CD14-positive monocyte (primary cell): Measurements from ENCODE around the gene PRR33. TPM values are rescaled to one million over a fixed set of nuclear protein-coding genes. Genes with fewer than 3 reads are reported as not detected.

ENCODE experiments used
- DNase-seq, 3 donors: peaks; one replicate each; pipeline ENCODE4 v3.0.0-alpha.2; 2011 to 2022
- H2AFZ ChIP-seq: 2 replicates; pipeline ENCODE4 v1.6.0; 2012; ENCODE audit warnings: mild to moderate bottlenecking, low read depth, low read length, inconsistent platforms; ENCODE audit not compliant: insufficient read depth, poor library complexity, severe bottlenecking
- H3K27ac ChIP-seq, 2 donors: 1 replicate in 1 of 2; 2 replicates in 1 of 2; pipeline ENCODE4 v1.5.1; 2012 to 2013; ENCODE audit warnings: low read length in 2 of 2, control low read depth in 1 of 2, inconsistent platforms in 1 of 2, low read depth in 1 of 2, mild to moderate bottlenecking in 1 of 2
- H3K27me3 ChIP-seq, 2 donors: one replicate each; pipeline versions ENCODE4 v1.6.0 to v1.6.1; 2011 to 2013; ENCODE audit warnings: low read length in 2 of 2; ENCODE audit not compliant: control insufficient read depth in 2 of 2, insufficient read depth in 2 of 2
- H3K36me3 ChIP-seq, 2 donors: replicated peaks in 1 of 2; 1 replicate in 1 of 2; 2 replicates in 1 of 2; pipeline versions ENCODE4 v1.5.1 to v1.6.1; 2012 to 2013; ENCODE audit warnings: low read length in 2 of 2, control low read depth in 1 of 2, inconsistent platforms in 1 of 2, mild to moderate bottlenecking in 1 of 2; ENCODE audit not compliant: insufficient read depth in 2 of 2, control insufficient read depth in 1 of 2
- H3K4me1 ChIP-seq, 2 donors: 1 replicate in 1 of 2; 2 replicates in 1 of 2; pipeline versions ENCODE4 v1.5.1 to v1.6.1; 2012 to 2013; ENCODE audit warnings: low read length in 2 of 2, control low read depth in 1 of 2, inconsistent platforms in 1 of 2, mild to moderate bottlenecking in 1 of 2, moderate library complexity in 1 of 2; ENCODE audit not compliant: insufficient read depth in 2 of 2, control insufficient read depth in 1 of 2
- H3K4me2 ChIP-seq: replicated peaks from 2 replicates; pipeline ENCODE3; 2012; ENCODE audit warnings: low read length, moderate library complexity, mild to moderate bottlenecking; ENCODE audit not compliant: poor library complexity, severe bottlenecking; ENCODE audit errors: extremely low read depth
- H3K4me3 ChIP-seq, 3 experiments: fragments of 200-600 bp in 1 of 3; sonication (generic) in 1 of 3; replicated peaks in 1 of 3; 1 replicate in 2 of 3; 2 replicates in 1 of 3; pipeline ENCODE4 v1.5.1; 2011 to 2013; ENCODE audit warnings: low read length in 3 of 3, mild to moderate bottlenecking in 3 of 3, control low read depth in 2 of 3, low read depth in 2 of 3, inconsistent platforms in 1 of 3, moderate library complexity in 1 of 3
- H3K79me2 ChIP-seq: 2 replicates; pipeline ENCODE4 v1.6.0; 2012; ENCODE audit warnings: mild to moderate bottlenecking, control low read depth, inconsistent platforms, low read length, moderate library complexity; ENCODE audit not compliant: insufficient read depth
- H3K9ac ChIP-seq: 2 replicates; pipeline ENCODE4 v1.6.0; 2017; ENCODE audit warnings: low read length, mild to moderate bottlenecking; ENCODE audit not compliant: insufficient read depth, poor library complexity, severe bottlenecking
- H3K9me3 ChIP-seq, 2 donors: replicated peaks in 1 of 2; 1 replicate in 1 of 2; 2 replicates in 1 of 2; pipeline versions ENCODE4 v1.5.1 to v1.6.1; 2012 to 2013; ENCODE audit warnings: low read length in 2 of 2, control low read depth in 1 of 2; ENCODE audit not compliant: control insufficient read depth in 1 of 2, insufficient read depth in 1 of 2
- H4K20me1 ChIP-seq: 2 replicates; pipeline ENCODE4 v1.6.0; 2012; ENCODE audit warnings: mild to moderate bottlenecking, low read length, control low read depth, moderate library complexity; ENCODE audit not compliant: insufficient read depth
- H3K27ac Mint-ChIP-seq, 7 donors: one replicate each; pipeline ENCODE4 v1.8.0; 2020; ENCODE audit warnings: mild to moderate bottlenecking in 7 of 7, mixed read lengths in 7 of 7, moderate library complexity in 6 of 7, inconsistent platforms in 2 of 7
- H3K27me3 Mint-ChIP-seq, 3 donors: one replicate each; pipeline ENCODE4 v1.8.0; 2021 to 2022; ENCODE audit warnings: low read depth in 3 of 3, mild to moderate bottlenecking in 3 of 3, mixed read lengths in 3 of 3, moderate library complexity in 3 of 3, inconsistent platforms in 1 of 3
- H3K36me3 Mint-ChIP-seq, 2 donors: one replicate each; pipeline ENCODE4 v1.8.0; 2020; ENCODE audit warnings: mixed read lengths in 2 of 2, inconsistent platforms in 1 of 2, mild to moderate bottlenecking in 1 of 2
- H3K4me1 Mint-ChIP-seq: one replicate; pipeline ENCODE4 v1.8.0; 2020; ENCODE audit warnings: mild to moderate bottlenecking, mixed read lengths
- H3K4me3 Mint-ChIP-seq, 2 donors: one replicate each; pipeline ENCODE4 v1.8.0; 2020; ENCODE audit warnings: mild to moderate bottlenecking in 2 of 2, mixed read lengths in 2 of 2, moderate library complexity in 1 of 2
- H3K9me3 Mint-ChIP-seq, 7 donors: one replicate each; pipeline ENCODE4 v1.8.0; 2020 to 2022; ENCODE audit warnings: mixed read lengths in 7 of 7, mild to moderate bottlenecking in 6 of 7, moderate library complexity in 6 of 7, inconsistent platforms in 2 of 7
- CTCF ChIP-seq: fragments of 200-600 bp; IDR thresholded peaks from one replicate; pipeline ENCODE4 v1.8.0; 2022; ENCODE audit warnings: antibody characterized with exemption, mild to moderate bottlenecking
- WGBS: methylation state at CpG from one replicate; pipeline ENCODE4 v1.1.5; 2013; ENCODE audit warnings: missing lambda C conversion rate; ENCODE audit not compliant: insufficient coverage; 5-methylcytosine and 5-hydroxymethylcytosine counted together
- intact Hi-C, 2 donors: fragments of 100-400 bp; cut with micrococcal nuclease; formaldehyde crosslinking; loops; one replicate each; pipeline versions ENCODE4 v1.15.0 to v1.15.1; 2023
- polyA plus RNA-seq, 3 donors: library from polyadenylated mRNA; depleted of rRNA in 1 of 3; unstranded in 2 of 3; stranded (reverse) in 1 of 3; fragments of 300-500 nt in 2 of 3; fragments of >200 nt in 1 of 3; fragmentation: Illumina TruSeq in 2 of 3; gene quantifications; 1 replicate in 2 of 3; 2 replicates in 1 of 3; pipeline ENCODE4 v1.2.3, GENCODE V29; 2012 to 2021

PRR33 gene
- polyA plus RNA-seq, 3 donors: not detected

- WGBS: 83% methylated on average over 13 of the region's 37 CpGs
- peak overlapping the region in 1 of 2 donors; percentile 94 for H3K27ac ChIP-seq
- peak overlapping the region in 2 of 3 experiments; percentile 46 to 73 for H3K4me3 ChIP-seq
- H3K4me3 Mint-ChIP-seq: peak overlapping the region; percentile 57 to 74
- H3K27ac Mint-ChIP-seq: peak overlapping the region in 5 of 7 donors; percentile 13 to 99 (median 63)
- peaks cover 85 to 86% of the 10 kb centered on the region in 2 donors for H3K4me1 ChIP-seq
- intact Hi-C loops: loop anchor here in 1 of 2 donors (5.0 kb wide), 1 partner anchor 76 kb away; the partner anchor contains the start of gene TNNT3
- H3K36me3 ChIP-seq: no peaks in the 10 kb centered on the region
- DNase-seq: no peak
- H3K79me2 ChIP-seq: peaks cover 4% of the 10 kb centered on the region
- peak overlapping the region; percentile 78 for H3K9ac ChIP-seq
- H3K27me3 ChIP-seq: no peaks in the 10 kb centered on the region
- H2AFZ ChIP-seq: no peak overlapping the region
- no peaks in the 10 kb centered on the region for H3K9me3 Mint-ChIP-seq
- peak overlapping the region; percentile 80 for H3K4me2 ChIP-seq
- peaks cover 59% of the 10 kb centered on the region for H3K4me1 Mint-ChIP-seq
- no peaks in the 10 kb centered on the region for H3K9me3 ChIP-seq
- no peak for TF ChIP-seq CTCF
- peaks cover 0 to 4% (median 1%) of the 10 kb centered on the region in 3 donors for H3K27me3 Mint-ChIP-seq
- H3K36me3 Mint-ChIP-seq: peaks cover 10 to 12% of the 10 kb centered on the region in 2 donors
- H4K20me1 ChIP-seq: no peaks in the 10 kb centered on the region
Measured at GRCh38 chr11:1840780-1841480, 50.8 kb downstream of the PRR33 start.

GRCh38 chr11:1839924-1840779 lies 51.5 kb downstream of the PRR33 start:
- DNase-seq: peak; percentile 94
- Histone ChIP-seq H3K4me1 (peaks cover 77 to 78% of the 10 kb centered on the region in 2 donors), H3K36me3 (no peaks in the 10 kb centered on the region), H3K27me3 (peaks cover 0 to 2% of the 10 kb centered on the region in 2 donors), H2AFZ (no peak overlapping the region), H3K9me3 (no peaks in the 10 kb centered on the region), H3K4me2 (peak overlapping the region; percentile 80), H3K79me2 (peaks cover 4% of the 10 kb centered on the region), H3K9ac (peak overlapping the region; percentile 78), H3K27ac (peak overlapping the region; percentile 73 to 94), H4K20me1 (no peaks in the 10 kb centered on the region), H3K4me3 (peak overlapping the region; percentile 4 to 73 (median 46))
- Mint-ChIP-seq H3K27ac (peak overlapping the region; percentile 83 to 99 (median 98)), H3K4me3 (peak overlapping the region; percentile 57 to 74), H3K4me1 (peaks cover 52% of the 10 kb centered on the region), H3K36me3 (peaks cover 10 to 12% of the 10 kb centered on the region in 2 donors), H3K27me3 (peaks cover 0 to 7% (median 5%) of the 10 kb centered on the region in 3 donors), H3K9me3 (no peaks in the 10 kb centered on the region)
- intact Hi-C loops: loop anchor here (1.0 to 10.0 kb wide), 5 partner anchors 10 to 312 kb away; partner anchors contain the start of gene TNNT3 (in 2 of the 2)
- peak; percentile 18 for TF ChIP-seq CTCF
- WGBS: 21% methylated on average over 15 of the region's 26 CpGs
